Endodermal cell (in vitro differentiated cells): ENCODE data around the gene TRAP1. TPM values are rescaled to one million over a fixed set of nuclear protein-coding genes. Genes with fewer than 3 reads are reported as not detected.

Experiments used
- DNase-seq: peaks from one replicate; pipeline ENCODE4 v3.0.0-alpha.2; 2017
- H3K27ac ChIP-seq: 2 replicates; pipeline ENCODE4 v1.5.1; 2013; ENCODE audit warnings: mild to moderate bottlenecking, low read depth, low read length, moderate library complexity
- H3K27me3 ChIP-seq: 2 replicates; pipeline ENCODE4 v1.6.1; 2013; ENCODE audit warnings: mild to moderate bottlenecking, low read length, moderate library complexity; ENCODE audit not compliant: insufficient read depth, control insufficient read depth, poor library complexity, severe bottlenecking
- H3K36me3 ChIP-seq: 2 replicates; pipeline ENCODE4 v1.7.0; 2013; ENCODE audit warnings: mild to moderate bottlenecking, low read length, moderate library complexity; ENCODE audit not compliant: control insufficient read depth, insufficient read depth
- H3K4me1 ChIP-seq: one replicate; pipeline ENCODE4 v1.7.0; 2013; ENCODE audit warnings: low read length; ENCODE audit not compliant: control insufficient read depth, insufficient read depth
- H3K4me3 ChIP-seq: 2 replicates; pipeline ENCODE4 v1.5.1; 2013; ENCODE audit warnings: mild to moderate bottlenecking, low read length, moderate library complexity
- H3K9ac ChIP-seq: 2 replicates; pipeline ENCODE4 v1.6.1; 2013; ENCODE audit warnings: mild to moderate bottlenecking, low read length, moderate library complexity; ENCODE audit not compliant: poor library complexity, severe bottlenecking; ENCODE audit errors: extremely low read depth
- H3K9me3 ChIP-seq: 2 replicates; pipeline ENCODE4 v1.6.1; 2013; ENCODE audit warnings: mild to moderate bottlenecking, low read length, moderate library complexity; ENCODE audit not compliant: control insufficient read depth
- H3K27ac Mint-ChIP-seq: 2 replicates; pipeline ENCODE4 v1.8.0; 2020; ENCODE audit warnings: mixed read lengths
- H3K27me3 Mint-ChIP-seq: 2 replicates; pipeline ENCODE4 v1.8.0; 2021; ENCODE audit warnings: mild to moderate bottlenecking, mixed read lengths; ENCODE audit not compliant: insufficient read depth
- H3K36me3 Mint-ChIP-seq: 2 replicates; pipeline ENCODE4 v1.8.0; 2020; ENCODE audit warnings: low read depth, mixed read lengths
- H3K4me1 Mint-ChIP-seq: 2 replicates; pipeline ENCODE4 v1.8.0; 2020; ENCODE audit warnings: mixed read lengths
- H3K4me3 Mint-ChIP-seq: 2 replicates; pipeline ENCODE4 v1.8.0; 2020; ENCODE audit warnings: mild to moderate bottlenecking, moderate library complexity, mixed read lengths
- H3K9me3 Mint-ChIP-seq: 2 replicates; pipeline ENCODE4 v1.8.0; 2020; ENCODE audit warnings: mild to moderate bottlenecking, mixed read lengths
- CTCF ChIP-seq: fragments of 200-600 bp; sonication (generic); conservative IDR thresholded peaks from 2 replicates; pipeline ENCODE4 v1.5.0; 2021; ENCODE audit warnings: antibody characterized with exemption, mild to moderate bottlenecking
- WGBS, 2 experiments: methylation state at CpG; one replicate each; pipeline versions ENCODE4 v1.1.5 to v1.1.7; 2013; ENCODE audit warnings: missing lambda C conversion rate in 2 of 2, mixed read lengths in 1 of 2; ENCODE audit not compliant: insufficient coverage in 1 of 2, insufficient read length in 1 of 2; 5-methylcytosine and 5-hydroxymethylcytosine counted together
- total RNA-seq, 2 donors: library from RNA; stranded (reverse); fragmentation: NEBNext Ultra II Directional in 1 of 2; extraction: Animal tissue kit (Norgen Biotek cat#: 25700) in 1 of 2; gene quantifications; 2 replicates in 1 of 2; 3 replicates in 1 of 2; pipeline ENCODE4 v1.2.1, GENCODE V29; 2021

The TRAP1 gene
- total RNA-seq, 2 donors from 2014 or later: 144 to 156 TPM

GRCh38 chr16:3673676-3674377, 43.5 kb downstream of the TRAP1 start:
- no peak overlapping the region for H3K27ac ChIP-seq
- H3K9me3 Mint-ChIP-seq: no peaks in the 10 kb centered on the region
- no peak for TF ChIP-seq CTCF
- H3K36me3 Mint-ChIP-seq: peaks cover 70% of the 10 kb centered on the region
- H3K9ac ChIP-seq: no peak overlapping the region
- DNase-seq: no peak
- no peaks in the 10 kb centered on the region for H3K4me1 ChIP-seq
- H3K27ac Mint-ChIP-seq: no peak overlapping the region
- H3K4me3 ChIP-seq: no peak overlapping the region
- H3K27me3 Mint-ChIP-seq: no peaks in the 10 kb centered on the region
- no peaks in the 10 kb centered on the region for H3K27me3 ChIP-seq
- H3K36me3 ChIP-seq: peaks cover 44% of the 10 kb centered on the region
- 90 to 95% methylated on average over 12 to 13 of the region's 13 CpGs for WGBS, 2 experiments
- H3K9me3 ChIP-seq: no peaks in the 10 kb centered on the region
- H3K4me3 Mint-ChIP-seq: no peak overlapping the region
- H3K4me1 Mint-ChIP-seq: no peaks in the 10 kb centered on the region

GRCh38 chr16:3673201-3673600, 44.1 kb downstream of the TRAP1 start:
- Mint-ChIP-seq H3K4me1 (no peaks in the 10 kb centered on the region), H3K9me3 (no peaks in the 10 kb centered on the region), H3K4me3 (no peak overlapping the region), H3K27me3 (no peaks in the 10 kb centered on the region), H3K36me3 (peaks cover 69% of the 10 kb centered on the region), H3K27ac (peak overlapping the region; percentile 58)
- no peak overlapping the region for H3K9ac ChIP-seq
- 90 to 96% methylated on average over 12 to 18 of the region's 18 CpGs for WGBS, 2 experiments
- peaks cover 46% of the 10 kb centered on the region for H3K36me3 ChIP-seq
- no peak for TF ChIP-seq CTCF
- H3K27ac ChIP-seq: no peak overlapping the region
- no peak for DNase-seq
- H3K4me1 ChIP-seq: no peaks in the 10 kb centered on the region
- H3K4me3 ChIP-seq: no peak overlapping the region
- no peaks in the 10 kb centered on the region for H3K27me3 ChIP-seq
- no peaks in the 10 kb centered on the region for H3K9me3 ChIP-seq

- H3K27me3 Mint-ChIP-seq: no peaks in the 10 kb centered on the region
- H3K36me3 Mint-ChIP-seq: peaks cover 63% of the 10 kb centered on the region
- Histone ChIP-seq H3K36me3 (peaks cover 43% of the 10 kb centered on the region), H3K4me1 (no peaks in the 10 kb centered on the region), H3K27ac (no peak overlapping the region), H3K4me3 (no peak overlapping the region), H3K27me3 (no peaks in the 10 kb centered on the region), H3K9me3 (no peaks in the 10 kb centered on the region), H3K9ac (no peak overlapping the region)
- no peaks in the 10 kb centered on the region for H3K4me1 Mint-ChIP-seq
- no peaks in the 10 kb centered on the region for H3K9me3 Mint-ChIP-seq
- 95 to 96% methylated on average over 12 to 26 of the region's 26 CpGs for WGBS, 2 experiments
- H3K4me3 Mint-ChIP-seq: no peak overlapping the region
- H3K27ac Mint-ChIP-seq: no peak overlapping the region
- DNase-seq: no peak
- no peak for TF ChIP-seq CTCF
Observed at GRCh38 chr16:3672571-3673041, 44.7 kb downstream of the TRAP1 start.
